HG03571 (cell line): ENCODE measurements around the gene FKBP7.
"Not testable (repeated sequence)": the region's sequence is repeated elsewhere in the genome, so short reads cannot be mapped to it uniquely, and the experiment has no call there.

Source experiments
- ATAC-seq: cut with Tn5 transposase; IDR thresholded peaks from one replicate; pipeline ENCODE4 v1.9.1; 2021; ENCODE audit not compliant: unreplicated experiment

Gene FKBP7

DNA sequence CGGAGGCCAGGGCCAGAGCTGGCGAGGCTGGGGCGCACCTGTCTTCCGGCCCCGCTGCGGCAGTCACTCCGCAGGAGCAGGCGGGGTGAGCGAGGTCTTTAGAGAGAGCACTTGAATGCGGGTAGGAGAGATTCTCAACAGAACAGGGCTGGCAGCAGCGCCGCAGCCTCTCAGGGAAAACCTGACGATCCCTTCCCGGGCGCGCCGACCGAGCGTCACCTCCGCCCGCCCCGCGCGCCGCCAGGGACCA, 28.0 kb downstream of the FKBP7 start:
- ATAC-seq, result peak; percentile 38

GRCh38 chr2:178449700-178450523, 28.5 kb downstream of the FKBP7 start:
- no peak for ATAC-seq

DNA sequence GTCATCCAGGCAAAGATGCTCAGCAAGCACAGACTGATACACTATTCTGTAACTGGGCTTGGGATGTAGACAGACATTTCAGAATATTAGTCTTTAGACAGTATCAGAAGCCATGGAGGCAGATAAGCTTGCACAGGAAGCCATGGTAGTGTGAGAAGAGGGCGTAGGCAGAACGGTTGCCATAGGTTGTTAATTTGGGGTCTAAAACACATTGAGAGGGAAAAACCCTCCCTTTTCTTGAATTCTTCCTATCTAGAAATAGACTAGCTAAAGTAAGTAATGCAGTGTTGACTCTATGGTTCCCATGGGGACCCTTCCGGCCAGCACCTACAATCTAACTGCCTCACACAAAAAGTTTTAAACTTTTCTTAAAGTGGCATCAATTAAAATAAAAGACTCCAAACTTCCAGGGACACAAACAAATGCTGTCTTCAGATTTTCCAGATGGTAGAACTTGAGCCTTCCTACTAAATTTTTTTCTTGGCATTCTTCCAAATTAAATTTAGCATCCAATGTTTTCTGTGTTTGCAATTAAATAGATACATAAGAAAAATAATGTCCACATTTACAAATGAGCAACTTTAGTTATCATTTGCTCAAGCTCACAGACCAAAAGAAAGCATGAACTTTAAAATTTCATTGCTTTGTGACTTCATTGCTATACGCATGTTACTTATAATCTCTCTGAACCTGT, 29.3 kb downstream of the FKBP7 start:
- no peak for ATAC-seq

DNA sequence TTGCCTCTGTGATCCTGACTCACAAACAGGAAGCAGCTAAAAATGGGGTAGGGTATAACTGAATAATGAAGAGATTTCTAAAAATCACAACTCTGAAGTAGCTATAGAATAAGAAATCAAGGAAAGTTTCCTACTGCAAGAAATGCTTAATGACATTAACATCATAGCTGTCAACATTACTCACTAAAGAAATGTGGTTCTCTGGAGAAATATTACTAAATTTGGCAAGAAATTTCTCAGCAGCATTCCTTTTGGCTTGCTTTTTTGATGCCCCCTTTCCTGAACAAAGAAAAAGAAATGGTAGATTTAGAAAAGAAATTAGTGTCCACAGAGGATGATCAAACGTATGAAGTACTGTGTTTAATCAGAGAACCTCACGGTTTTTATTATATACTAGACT, 37.0 kb downstream of the FKBP7 start:
- no peak for ATAC-seq

DNA sequence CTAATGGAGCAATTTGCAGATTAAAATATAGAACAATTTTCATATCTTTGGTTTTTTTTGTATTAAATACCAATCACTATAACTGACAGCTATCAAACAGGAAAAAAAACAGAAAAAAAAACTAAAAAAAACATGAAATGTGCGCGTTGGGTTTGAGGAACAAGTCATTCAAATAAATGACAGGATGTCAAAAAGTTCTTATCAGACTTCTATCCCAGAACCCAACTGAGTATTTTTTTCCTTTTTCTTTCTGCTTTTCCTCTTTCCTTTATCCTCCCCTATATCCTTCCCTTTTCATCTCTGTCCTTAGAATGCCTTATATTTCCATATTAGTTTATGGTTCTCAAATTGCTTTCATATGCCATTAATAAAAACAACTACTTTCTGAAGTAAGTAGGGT, 41.7 kb downstream of the FKBP7 start:
- ATAC-seq, result no peak

- no peak for ATAC-seq
Measured at GRCh38 chr2:178429336-178429735, 49.1 kb downstream of the FKBP7 start.

DNA sequence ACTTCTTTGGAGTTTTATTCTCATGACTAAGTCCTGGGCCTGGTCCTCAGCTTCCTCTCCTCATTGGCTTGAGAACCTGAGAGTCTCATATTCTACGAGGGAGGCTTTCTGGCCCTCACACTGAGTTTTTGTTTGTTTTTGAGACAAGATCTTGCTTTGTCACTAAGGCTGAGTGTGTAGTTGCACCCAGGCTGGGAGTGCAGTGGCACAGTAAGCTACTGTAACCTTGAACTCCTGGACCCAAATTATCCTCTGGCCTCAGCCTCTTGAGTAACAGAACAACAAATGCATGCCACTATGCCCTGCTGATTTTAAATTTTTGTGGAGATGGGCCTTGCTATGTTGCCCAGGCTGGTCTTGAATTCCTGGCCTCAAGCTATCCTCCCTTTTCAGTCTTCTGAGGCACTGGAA, 50.0 kb downstream of the FKBP7 start:
- ATAC-seq, result no peak

DNA sequence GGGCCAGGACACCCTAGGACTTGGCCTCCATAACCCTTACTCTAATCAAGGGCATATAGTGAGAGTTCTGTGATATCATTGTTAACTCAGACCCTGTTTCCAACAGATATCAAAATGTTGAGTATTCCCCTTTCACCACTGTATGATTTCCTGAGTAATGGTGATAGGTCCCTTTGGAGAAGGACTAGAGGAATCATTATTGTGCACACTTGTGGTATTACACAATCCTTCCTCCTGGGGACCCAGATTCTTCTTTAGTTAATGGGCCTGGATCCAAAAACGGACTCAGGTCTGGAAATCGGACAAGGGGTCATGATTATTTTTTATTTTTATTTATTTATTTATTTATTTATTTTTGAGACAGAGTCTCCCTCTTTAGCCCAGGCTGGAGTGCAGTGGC, 50.9 kb downstream of the FKBP7 start:
- no peak for ATAC-seq

GRCh38 chr2:178426388-178426787, 52.0 kb downstream of the FKBP7 start:
- ATAC-seq, result no peak

DNA sequence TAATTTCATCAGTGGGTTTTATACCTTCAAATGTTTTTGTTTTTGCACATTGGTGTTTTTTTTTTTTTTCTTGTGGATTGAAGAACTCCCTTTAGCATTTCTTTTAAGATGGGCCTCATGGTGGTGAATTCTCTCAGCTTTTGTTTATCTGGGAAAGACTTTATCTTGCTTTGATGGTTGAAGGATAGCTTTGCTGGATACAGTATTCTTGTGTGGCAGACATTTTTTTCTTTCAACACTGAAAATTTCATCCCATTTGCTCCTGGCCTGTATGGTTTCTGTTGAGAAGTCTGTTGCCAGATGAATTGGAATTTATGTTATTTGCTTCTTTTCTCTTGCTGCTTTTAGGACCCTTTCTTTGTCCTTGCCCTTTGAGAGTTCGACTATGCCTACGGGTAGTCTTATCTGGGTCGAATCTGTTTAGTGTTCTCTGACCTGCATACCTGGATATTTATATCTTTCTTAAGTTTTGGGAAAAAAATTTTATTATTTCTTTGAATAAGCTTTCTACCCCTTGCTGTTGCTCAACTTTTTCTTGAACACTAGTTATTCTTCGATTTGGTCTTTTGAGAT, 53.1 kb downstream of the FKBP7 start:
- ATAC-seq, result no peak

GRCh38 chr2:178423746-178424145, 54.7 kb downstream of the FKBP7 start:
- ATAC-seq, result not testable (repeated sequence)

GRCh38 chr2:178422097-178422496, 56.3 kb downstream of the FKBP7 start:
- ATAC-seq, result no peak

DNA sequence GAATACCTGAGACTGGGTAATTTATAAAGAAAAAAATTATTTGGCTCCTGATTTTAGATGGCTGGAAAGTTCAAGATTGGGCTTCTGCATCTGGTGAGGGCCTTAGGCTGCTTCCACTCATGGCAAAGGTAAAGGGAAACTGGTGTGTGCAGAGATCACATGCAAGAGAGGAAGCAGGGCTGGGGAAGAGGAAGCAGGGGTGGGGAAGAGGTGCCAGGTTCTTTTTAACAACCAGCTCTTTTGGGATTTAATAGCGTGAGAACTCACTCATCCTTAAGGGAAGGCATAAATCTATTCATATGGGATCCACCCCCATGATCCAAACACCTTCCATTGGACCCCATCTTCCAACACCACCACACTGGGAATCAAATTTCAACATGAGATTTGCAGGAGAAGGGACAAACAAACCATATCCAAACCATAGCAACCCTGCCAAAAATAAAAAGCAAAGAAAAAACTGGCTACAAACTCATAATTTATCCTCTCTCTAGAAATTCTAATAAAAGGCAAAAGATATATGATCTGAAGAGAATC, 57.9 kb downstream of the FKBP7 start:
- no peak for ATAC-seq

- ATAC-seq, result no peak
Measured at GRCh38 chr2:178419123-178419522, 59.3 kb downstream of the FKBP7 start.

DNA sequence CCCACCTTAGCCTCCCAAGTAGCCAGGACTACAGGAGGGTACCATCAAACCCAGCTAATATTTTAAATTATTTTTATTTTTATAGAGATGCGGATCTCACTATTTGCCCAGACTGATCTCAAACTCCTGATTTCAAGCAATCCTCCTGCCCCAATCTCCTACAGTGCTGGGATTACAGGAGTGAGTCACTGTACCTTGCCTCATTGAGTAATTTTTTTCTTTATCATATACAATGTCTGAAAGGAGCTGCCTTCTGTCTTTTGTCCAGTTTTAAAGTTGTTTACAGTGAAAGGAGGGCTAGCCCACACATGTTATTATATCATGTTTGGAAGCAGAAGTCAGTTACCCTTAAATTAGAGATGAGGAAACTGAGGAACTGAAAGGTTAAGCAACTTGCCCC, 60.0 kb downstream of the FKBP7 start:
- ATAC-seq, result no peak

DNA sequence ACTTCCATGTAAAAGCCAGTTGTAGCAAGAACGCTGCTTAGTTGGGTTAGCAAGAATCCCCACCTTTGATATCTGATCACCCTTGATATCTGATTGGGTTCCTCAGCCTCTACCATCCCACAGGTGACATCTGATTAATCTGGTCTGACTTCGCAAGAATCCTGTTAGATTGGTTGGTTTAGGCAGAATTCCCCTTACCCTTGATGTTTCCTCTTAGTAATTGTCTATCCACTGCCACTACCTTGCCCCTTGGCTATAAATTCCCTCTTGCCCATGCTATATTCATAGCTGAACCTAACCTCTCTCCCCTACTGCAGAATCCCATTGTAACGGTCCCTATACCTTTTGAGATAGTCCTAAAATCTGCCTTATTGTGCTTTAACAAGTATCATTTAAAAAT, 60.5 kb downstream of the FKBP7 start:
- no peak for ATAC-seq

- no peak for ATAC-seq
Measured at GRCh38 chr2:178415979-178416378, 62.4 kb downstream of the FKBP7 start.

DNA sequence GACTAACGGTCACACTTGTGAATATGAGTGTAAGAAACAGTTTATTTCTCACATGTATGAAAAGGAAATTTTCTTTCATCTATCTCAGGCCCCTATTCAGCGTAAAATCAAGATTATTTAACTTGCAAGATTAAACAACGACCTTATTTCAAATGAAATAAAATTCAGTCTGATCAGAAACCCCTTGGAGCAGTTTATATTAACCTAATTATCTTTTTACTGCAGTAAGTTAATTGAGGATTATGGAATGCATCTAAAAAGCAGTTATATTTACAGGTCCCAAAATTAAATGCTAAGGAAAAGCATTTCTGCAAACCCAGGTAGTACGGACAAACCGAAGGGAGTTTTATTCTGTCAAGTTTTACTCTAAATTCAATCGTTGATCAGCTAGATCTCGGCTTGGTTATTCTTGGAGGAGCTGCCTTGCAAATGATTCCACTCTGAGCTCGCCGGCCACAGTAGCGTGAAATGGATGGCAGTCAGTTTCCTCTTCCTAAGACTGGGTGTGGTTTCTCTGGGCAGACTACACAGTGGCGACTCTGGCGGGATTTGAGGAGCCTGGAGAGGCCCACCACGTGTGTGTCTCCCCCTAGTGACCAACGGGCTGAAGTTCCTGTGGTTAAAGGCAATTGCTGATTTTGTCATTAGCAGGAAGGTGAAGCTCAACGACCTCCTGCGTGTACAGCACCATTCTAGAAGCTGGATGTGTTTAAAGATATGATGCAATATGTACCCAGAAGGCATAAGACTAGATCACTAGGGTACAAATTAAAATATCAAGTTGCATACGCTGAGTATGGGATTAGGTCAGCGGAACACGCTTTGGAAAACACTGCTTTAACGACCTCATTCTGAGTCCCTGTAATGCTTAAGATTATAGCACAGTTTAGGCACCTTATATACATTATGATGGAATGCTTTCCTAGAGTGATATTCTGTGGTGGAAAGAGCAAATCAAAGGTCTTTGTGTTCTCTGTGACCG, 63.8 kb downstream of the FKBP7 start:
- peak; percentile 84 for ATAC-seq
